LNCAP (cell line): ENCODE results near the gene BATF.

Source experiments
- TF ChIP-seq, protein P1 (sequence below): fragments of 450-650 bp; IDR thresholded peaks from 2 replicates; pipeline ENCODE4 v1.5.1; 2017; ENCODE audit warnings: mild to moderate bottlenecking

BATF gene

DNA sequence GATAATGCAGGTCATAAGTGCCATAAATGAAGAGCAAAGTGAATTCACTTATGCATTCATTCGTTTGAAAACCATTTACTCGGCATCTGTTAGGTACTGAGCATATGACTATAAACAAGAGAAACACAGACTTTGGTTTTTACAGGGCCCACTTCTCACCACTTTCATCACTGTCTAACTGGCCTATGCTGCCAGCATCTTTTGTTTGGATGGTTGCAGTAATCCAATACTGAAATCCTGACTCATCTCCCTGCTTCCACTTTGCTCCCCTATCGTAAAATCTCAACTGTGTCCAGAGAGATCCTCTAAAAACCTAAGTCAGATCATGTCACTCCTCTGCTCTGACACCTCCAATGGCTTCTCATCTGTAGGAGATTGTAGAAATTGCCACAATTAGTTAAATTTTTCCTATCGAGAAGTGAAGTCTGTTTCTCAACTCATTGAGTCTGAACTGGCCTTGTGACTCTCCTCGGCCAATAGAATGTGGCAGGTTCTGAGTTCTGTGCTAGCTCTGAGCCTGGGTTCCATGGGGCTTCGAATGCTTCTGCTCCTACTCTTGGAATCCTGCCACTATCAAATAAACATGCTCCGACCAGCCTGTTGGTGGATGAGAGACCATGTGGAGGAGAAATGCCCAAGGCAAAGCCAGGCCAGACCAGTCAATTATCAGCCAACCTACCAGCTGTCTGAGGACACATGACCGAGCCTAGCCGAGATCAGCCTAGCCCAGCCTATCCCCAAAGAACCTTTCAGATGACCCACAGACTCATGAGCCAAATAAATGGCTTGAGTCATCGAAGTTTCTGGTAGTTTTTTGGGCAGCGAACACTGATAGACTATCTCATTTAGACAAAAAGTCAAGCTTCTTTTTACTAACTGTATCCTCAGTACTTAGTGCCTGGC is 2.2 kb upstream of the BATF start:
- TF ChIP-seq, protein P1, sequence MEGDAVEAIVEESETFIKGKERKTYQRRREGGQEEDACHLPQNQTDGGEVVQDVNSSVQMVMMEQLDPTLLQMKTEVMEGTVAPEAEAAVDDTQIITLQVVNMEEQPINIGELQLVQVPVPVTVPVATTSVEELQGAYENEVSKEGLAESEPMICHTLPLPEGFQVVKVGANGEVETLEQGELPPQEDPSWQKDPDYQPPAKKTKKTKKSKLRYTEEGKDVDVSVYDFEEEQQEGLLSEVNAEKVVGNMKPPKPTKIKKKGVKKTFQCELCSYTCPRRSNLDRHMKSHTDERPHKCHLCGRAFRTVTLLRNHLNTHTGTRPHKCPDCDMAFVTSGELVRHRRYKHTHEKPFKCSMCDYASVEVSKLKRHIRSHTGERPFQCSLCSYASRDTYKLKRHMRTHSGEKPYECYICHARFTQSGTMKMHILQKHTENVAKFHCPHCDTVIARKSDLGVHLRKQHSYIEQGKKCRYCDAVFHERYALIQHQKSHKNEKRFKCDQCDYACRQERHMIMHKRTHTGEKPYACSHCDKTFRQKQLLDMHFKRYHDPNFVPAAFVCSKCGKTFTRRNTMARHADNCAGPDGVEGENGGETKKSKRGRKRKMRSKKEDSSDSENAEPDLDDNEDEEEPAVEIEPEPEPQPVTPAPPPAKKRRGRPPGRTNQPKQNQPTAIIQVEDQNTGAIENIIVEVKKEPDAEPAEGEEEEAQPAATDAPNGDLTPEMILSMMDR = no peak

DNA sequence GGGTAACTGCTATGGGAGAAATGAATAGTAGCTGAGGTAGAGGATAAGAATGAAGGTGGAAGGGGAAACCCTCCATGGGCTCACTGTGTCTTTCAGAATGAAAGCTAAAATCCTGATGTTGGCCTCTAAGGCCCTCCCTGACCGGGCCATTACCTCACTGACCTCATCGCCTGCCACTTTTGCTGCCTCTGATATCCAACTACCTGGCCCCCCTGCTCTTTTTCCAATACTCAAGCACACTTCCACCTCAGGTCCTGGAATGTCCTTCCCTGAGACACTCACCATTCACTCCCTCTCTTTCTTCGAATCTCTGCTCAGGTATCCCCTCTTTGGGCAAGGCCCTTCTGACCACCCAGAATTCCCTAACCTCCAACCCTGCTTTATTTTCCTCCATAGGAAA is 1.4 kb upstream of the BATF start:
- TF ChIP-seq, protein P1 = no peak

DNA sequence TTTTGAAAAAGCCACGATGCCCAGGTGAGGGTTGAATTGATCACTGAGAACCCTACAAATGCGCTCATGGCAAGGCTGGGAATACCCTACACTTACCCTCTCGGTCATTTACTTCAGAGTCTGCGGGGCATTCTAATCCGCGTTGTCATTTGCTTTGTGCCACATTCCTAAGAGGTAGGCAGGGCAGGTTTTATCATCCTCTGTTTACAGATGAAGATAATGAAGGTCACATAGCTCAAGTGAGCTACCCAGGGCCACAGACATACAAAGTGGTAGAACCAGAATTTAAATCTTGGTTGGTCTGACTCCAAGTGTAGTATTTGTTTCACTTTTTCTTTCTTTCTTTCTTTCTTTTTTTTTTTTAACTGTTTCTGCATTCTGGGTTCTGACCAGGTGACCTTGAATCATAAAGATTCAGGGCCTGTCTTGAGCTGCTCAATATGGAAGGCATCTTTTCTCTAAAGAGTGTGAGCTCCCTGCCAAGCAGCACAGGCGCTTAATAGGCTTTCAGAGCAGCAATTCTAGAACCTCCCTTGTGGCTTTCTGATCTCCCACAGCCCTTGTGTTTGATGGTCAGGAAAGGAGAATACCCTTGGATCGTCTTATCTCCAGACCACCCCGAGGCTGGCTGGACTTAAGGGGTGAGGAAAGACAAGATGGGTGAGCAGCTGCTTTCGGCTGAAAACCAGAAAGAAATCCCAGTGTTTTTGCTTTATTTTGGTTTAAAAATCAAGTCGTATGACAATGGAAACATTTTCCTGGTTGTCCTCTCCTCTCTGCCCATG is 662 bp upstream of the BATF start:
- TF ChIP-seq, protein P1 = no peak

DNA sequence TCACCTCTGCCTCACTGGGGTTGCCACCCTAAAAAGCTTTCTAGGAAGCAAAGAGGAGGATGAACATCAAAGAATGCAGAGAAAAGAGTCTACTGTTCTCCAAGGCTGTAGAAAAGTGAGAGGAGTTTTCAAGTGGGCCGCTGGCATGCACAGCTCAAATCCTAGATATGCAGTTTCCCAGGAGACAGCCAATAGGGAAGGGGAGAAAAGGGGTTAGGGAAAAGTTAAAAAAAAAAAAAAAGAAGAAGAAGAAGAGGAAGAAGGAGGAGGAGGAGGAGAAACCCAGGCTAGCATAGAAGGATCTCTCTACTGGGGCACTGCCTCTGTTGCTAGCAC is 682 bp downstream of the BATF start:
- TF ChIP-seq, protein P1 = no peak

DNA sequence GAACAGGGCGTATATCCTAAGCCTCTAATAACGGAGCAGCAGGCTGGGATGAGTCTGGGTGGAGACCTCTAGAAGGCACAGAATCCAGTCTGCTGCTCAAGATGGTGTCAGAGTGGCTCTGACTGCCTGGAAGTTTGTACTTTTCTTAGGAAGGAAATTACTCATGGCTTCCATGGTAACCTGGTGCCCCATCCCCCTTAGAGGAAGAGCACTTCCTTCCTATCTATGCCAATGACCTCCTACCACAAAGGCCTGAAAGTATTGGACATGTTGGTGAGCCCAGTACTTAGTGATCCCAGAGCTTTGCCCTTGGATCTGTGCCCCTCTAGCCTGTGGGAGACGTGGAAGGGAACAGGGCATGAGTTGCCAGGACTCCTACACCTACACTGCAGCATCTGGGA is 1.5 kb downstream of the BATF start:
- TF ChIP-seq, protein P1 = no peak

DNA sequence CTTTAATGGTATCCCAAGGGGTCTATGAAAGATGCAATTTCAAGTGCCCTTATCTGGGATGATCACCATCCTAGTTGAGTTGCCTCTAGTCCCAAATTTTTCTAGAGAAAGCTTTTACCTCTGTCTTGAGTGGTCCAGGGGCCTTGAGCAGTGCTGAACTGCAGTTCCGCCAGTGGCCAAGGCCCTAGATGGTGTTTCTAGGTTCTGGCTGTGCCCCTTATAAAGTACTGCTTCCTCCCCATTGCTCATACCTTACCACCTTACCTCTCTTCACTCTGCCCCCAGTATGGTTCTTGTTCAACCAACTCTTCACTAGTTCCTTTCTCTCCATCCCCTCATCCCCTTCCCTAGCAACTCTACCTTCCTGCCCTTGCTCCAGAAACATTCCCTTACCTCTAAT is 3.7 kb downstream of the BATF start:
- TF ChIP-seq, protein P1 = no peak

DNA sequence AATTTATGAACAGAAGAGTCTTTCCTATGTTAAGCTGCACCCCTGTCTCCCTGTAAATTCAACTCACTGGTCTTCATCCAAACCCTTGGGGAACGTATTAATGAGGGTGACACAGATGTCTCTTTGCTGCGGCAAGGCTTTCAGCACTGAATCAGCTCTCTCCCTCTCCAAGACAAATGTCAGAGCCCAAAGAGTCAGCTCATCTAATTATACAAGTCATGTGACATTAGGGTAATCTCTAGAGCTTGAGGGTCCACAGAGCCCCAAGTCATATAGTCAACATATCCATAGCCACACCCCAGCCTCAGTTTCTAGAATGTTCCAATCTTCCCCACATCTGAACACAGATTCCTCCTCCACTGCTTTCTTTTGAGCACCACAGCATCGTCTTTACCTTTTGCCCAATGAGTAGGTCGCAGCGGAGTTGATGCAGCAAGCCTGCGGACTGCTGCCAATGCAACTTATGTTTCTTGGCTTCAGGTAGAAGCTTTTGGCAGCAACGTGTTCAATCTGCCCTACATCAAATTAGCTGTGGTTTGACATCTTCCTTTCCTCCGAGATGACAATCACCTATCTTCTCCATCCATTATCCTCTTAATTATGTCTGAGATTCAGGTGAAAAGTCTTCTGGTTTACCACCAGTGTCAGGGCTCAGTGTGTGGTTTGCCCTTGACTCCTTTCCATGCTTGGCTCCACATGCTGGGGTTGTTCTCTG is 5.3 kb downstream of the BATF start:
- TF ChIP-seq, protein P1 = no peak
